Esophagus (tissue), 2 donors: ENCODE measurements around the gene STRN4. TPM values are rescaled to one million over a fixed set of nuclear protein-coding genes. Genes with fewer than 3 reads are reported as not detected.

ENCODE experiments used
- H3K27ac ChIP-seq, 2 donors: one replicate each; pipeline ENCODE4 v1.5.1; 2013; ENCODE audit warnings: low read depth in 2 of 2, mild to moderate bottlenecking in 2 of 2, inconsistent platforms in 1 of 2, low read length in 1 of 2, moderate library complexity in 1 of 2
- H3K27me3 ChIP-seq, 2 donors: one replicate each; pipeline ENCODE4 v1.6.1; 2013; ENCODE audit warnings: low read length in 2 of 2, control low read depth in 1 of 2, mild to moderate bottlenecking in 1 of 2; ENCODE audit not compliant: insufficient read depth in 2 of 2, control insufficient read depth in 1 of 2
- H3K36me3 ChIP-seq, 2 donors: one replicate each; pipeline ENCODE4 v1.6.1; 2013; ENCODE audit warnings: low read length in 1 of 2; ENCODE audit not compliant: control insufficient read depth in 2 of 2, insufficient read depth in 2 of 2
- H3K4me1 ChIP-seq, 2 donors: one replicate each; pipeline ENCODE4 v1.6.1; 2013; ENCODE audit warnings: low read length in 1 of 2; ENCODE audit not compliant: control insufficient read depth in 2 of 2, insufficient read depth in 2 of 2
- H3K4me3 ChIP-seq, 2 donors: one replicate each; pipeline ENCODE4 v1.5.1; 2013; ENCODE audit warnings: low read length in 2 of 2, mild to moderate bottlenecking in 2 of 2, low read depth in 1 of 2, moderate library complexity in 1 of 2
- H3K9me3 ChIP-seq, 2 donors: one replicate each; pipeline ENCODE4 v1.6.1; 2013; ENCODE audit warnings: mild to moderate bottlenecking in 2 of 2, low read depth in 1 of 2, low read length in 1 of 2, moderate library complexity in 1 of 2; ENCODE audit not compliant: control insufficient read depth in 2 of 2, insufficient read depth in 1 of 2
- WGBS, 2 donors: extraction: QIAGEN DNeasy Blood & Tissue Kit; methylation state at CpG; one replicate each; pipeline ENCODE4 v1.1.7; 2013; 5-methylcytosine and 5-hydroxymethylcytosine counted together
- polyA plus RNA-seq, 2 donors: library from polyadenylated mRNA; stranded (reverse); fragments of 200-250 nt; gene quantifications; one replicate each; pipeline ENCODE4 v1.2.3, GENCODE V29; 2013
- donor health status: healthy with polysubstance abuse.
- donor health status: Bipolar disorder and iron deficiency.

The STRN4 gene
- polyA plus RNA-seq, 2 donors, result 53.2 to 55.6 TPM

GRCh38 chr19:46687438-46688145 is 58.7 kb downstream of the STRN4 start:
- H3K27me3 ChIP-seq, result no peaks in the 10 kb centered on the region
- no peaks in the 10 kb centered on the region for H3K4me1 ChIP-seq
- no peak overlapping the region for H3K4me3 ChIP-seq
- H3K9me3 ChIP-seq, result no peaks in the 10 kb centered on the region
- WGBS, 2 donors, result 94 to 96% methylated on average over 6 of the region's 6 CpGs
- H3K27ac ChIP-seq, result no peak overlapping the region
- H3K36me3 ChIP-seq, result peaks cover 28 to 48% of the 10 kb centered on the region in 2 donors

DNA sequence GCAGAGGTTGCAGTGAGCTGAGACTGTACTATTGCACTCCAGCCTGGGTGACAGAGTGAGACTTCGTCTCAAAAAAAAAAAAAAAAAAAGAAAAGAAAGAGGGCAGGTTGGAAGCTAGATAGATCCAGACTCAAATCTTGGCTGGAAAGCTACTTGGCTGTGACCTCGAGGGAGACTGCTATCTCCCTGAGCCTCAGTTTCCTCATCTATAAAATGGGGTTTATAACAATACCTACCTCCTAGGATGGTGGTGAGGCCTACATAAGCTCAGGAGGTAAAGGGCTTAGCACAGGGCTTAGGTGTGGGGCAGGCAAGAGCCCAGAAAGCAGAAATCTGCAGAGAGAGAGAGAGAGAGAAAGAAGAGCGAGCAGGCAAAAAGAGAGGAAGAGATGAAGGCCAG is 61.1 kb downstream of the STRN4 start:
- H3K4me1 ChIP-seq, result no peaks in the 10 kb centered on the region
- WGBS, 2 donors, result 76 to 78% methylated on average over 3 of the region's 3 CpGs
- no peaks in the 10 kb centered on the region for H3K27me3 ChIP-seq
- no peak overlapping the region for H3K4me3 ChIP-seq
- no peak overlapping the region for H3K27ac ChIP-seq
- H3K9me3 ChIP-seq, result no peaks in the 10 kb centered on the region
- peaks cover 21 to 29% of the 10 kb centered on the region in 2 donors for H3K36me3 ChIP-seq

- Histone ChIP-seq H3K4me3 (no peak overlapping the region), H3K27ac (no peak overlapping the region), H3K4me1 (no peaks in the 10 kb centered on the region), H3K36me3 (peaks cover 12 to 50% of the 10 kb centered on the region in 2 donors), H3K9me3 (no peaks in the 10 kb centered on the region), H3K27me3 (no peaks in the 10 kb centered on the region)
- WGBS, 2 donors, result 86% methylated on average over 26 of the region's 26 CpGs
Measured at GRCh38 chr19:46678110-46678732, 68.0 kb downstream of the STRN4 start.

DNA sequence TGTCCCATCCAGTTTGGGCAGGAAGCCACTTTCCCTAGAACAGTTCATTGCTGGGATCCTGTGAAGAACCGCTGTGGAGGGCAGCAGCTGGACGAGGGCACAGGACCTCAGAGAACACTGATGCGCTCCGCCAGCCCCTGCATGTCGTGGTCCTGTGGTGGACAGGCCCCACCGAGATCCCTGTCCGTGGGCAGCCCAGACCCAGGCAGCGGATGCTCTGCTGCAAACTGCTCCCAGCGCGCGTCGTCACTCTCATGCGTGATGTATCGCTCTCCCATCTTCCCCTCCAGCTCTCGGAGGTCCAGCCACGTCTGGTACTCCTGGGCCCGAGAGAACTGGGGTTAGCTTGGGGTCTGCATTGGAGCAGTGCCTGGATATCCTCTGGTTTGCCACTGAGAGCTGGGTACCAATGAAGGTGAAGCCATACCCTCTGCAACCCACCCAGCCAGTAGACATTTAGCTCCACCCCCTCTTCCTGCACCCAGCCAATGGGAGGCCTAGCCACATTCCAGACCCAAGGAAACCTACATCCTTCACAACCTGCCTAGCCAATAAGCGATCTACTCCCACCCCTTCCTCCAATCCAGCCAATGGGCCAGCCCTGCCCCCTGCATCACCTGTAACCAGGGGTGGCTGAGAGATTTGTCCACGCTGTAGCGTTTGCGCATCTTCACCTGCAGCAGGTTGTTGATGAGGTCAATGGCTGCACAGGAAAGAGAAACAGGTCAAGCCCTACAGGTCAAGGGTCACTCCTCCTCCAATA is 71.7 kb downstream of the STRN4 start:
- H3K36me3 ChIP-seq, result peaks cover 7 to 48% of the 10 kb centered on the region in 2 donors
- H3K27me3 ChIP-seq, result no peaks in the 10 kb centered on the region
- WGBS, 2 donors, result 93 to 94% methylated on average over 21 of the region's 21 CpGs

DNA sequence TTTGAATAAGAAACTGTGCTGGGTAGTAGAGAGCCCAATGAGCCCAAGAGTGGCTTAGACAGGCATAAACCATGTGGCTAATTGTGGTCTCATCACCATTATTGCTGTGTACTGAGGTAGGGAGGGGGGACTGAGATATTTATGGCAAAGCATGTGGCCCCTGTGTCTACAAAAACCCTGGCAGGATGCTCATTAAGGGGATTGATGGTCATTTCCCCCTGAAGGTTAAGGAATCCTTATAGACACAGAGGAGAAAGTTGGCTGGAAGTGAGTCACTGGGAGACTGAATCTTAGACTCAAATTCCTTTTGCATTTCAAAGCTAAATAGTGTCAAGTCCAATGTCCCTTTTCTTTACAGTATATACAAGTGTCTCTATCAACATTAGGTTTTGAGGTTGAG is 75.4 kb downstream of the STRN4 start:
- Histone ChIP-seq H3K9me3 (no peaks in the 10 kb centered on the region), H3K27me3 (no peaks in the 10 kb centered on the region), H3K27ac (no peak overlapping the region), H3K36me3 (peaks cover 7 to 20% of the 10 kb centered on the region in 2 donors), H3K4me3 (no peak overlapping the region), H3K4me1 (no peaks in the 10 kb centered on the region)

More for the DNA sequence above, 71.7 kb downstream of the STRN4 start:
- no peak overlapping the region for H3K27ac ChIP-seq
- no peak overlapping the region for H3K4me3 ChIP-seq
- H3K9me3 ChIP-seq, result no peaks in the 10 kb centered on the region
- H3K4me1 ChIP-seq, result no peaks in the 10 kb centered on the region

Other genes with a start within 250 kb of the STRN4 start
- gene CALM3, start 145.1 kb downstream of the STRN4 start, polyA plus RNA-seq, result 10 to 100 TPM; 87.0 to 90.8 TPM
- gene PTGIR, start 121.4 kb downstream of the STRN4 start, polyA plus RNA-seq, result under 1 TPM; 0.47 to 0.86 TPM
- not detected for gene GNG8, start 110.2 kb downstream of the STRN4 start, polyA plus RNA-seq
- gene DACT3, start 85.3 kb downstream of the STRN4 start, polyA plus RNA-seq, result 1 to 10 TPM; 1.1 to 3.2 TPM
- gene PRKD2, start 29.3 kb downstream of the STRN4 start, polyA plus RNA-seq, result 10 to 100 TPM; 30.1 to 34.7 TPM
- gene FKRP, start 393 bp downstream of the STRN4 start, polyA plus RNA-seq, result 10 to 100 TPM in 1 of 2 donors, 1 to 10 TPM in 1; 7.1 to 10.1 TPM
- gene SLC1A5, start 42.1 kb upstream of the STRN4 start, polyA plus RNA-seq, result 10 to 100 TPM; 40.3 to 84.4 TPM
- gene AP2S1, start 104.4 kb upstream of the STRN4 start, polyA plus RNA-seq, result 100 to 1,000 TPM in 1 of 2 donors, 10 to 100 TPM in 1; 71.2 to 157 TPM
- gene ARHGAP35, start 114.5 kb upstream of the STRN4 start, polyA plus RNA-seq, result 10 to 100 TPM in 1 of 2 donors, 1 to 10 TPM in 1; 9.6 to 15.2 TPM